GM19463 (cell line): Measurements from ENCODE around the gene SPATA13.
"Not testable (repeated sequence)": the region's sequence is repeated elsewhere in the genome, so short reads cannot be mapped to it uniquely, and the experiment has no call there.

Source experiments
- ATAC-seq: cut with Tn5 transposase; IDR thresholded peaks from one replicate; pipeline ENCODE4 v1.9.1; 2021; ENCODE audit warnings: mild to moderate bottlenecking, moderate library complexity; ENCODE audit not compliant: unreplicated experiment

SPATA13 gene

GRCh38 chr13:24308068-24308445, 147.5 kb downstream of the SPATA13 start:
- no peak for ATAC-seq

- no peak for ATAC-seq
Measured at GRCh38 chr13:24308488-24309020, 148.0 kb downstream of the SPATA13 start.

GRCh38 chr13:24309300-24309699, 148.8 kb downstream of the SPATA13 start, which contains the start of gene C1QTNF9:
Gene C1QTNF9 (plus strand): TSS chr13:24309580. CDS start chr13:24316004, 6,424 bp downstream.
- ATAC-seq, result not testable (repeated sequence)

- ATAC-seq, result no peak
Measured at GRCh38 chr13:24313439-24313838, 152.9 kb downstream of the SPATA13 start.

GRCh38 chr13:24317835-24318234, 157.3 kb downstream of the SPATA13 start:
- ATAC-seq, result not testable (repeated sequence)

GRCh38 chr13:24318878-24319277, 158.4 kb downstream of the SPATA13 start:
- not testable (repeated sequence) for ATAC-seq

GRCh38 chr13:24319641-24320040, 159.1 kb downstream of the SPATA13 start:
- ATAC-seq, result not testable (repeated sequence)

- ATAC-seq, result not testable (repeated sequence)
Measured at GRCh38 chr13:24321416-24321815, 160.9 kb downstream of the SPATA13 start.

- not testable (repeated sequence) for ATAC-seq
Measured at GRCh38 chr13:24322470-24322869, 161.9 kb downstream of the SPATA13 start.

GRCh38 chr13:24323036-24323738, 162.7 kb downstream of the SPATA13 start:
- no peak for ATAC-seq

GRCh38 chr13:24323739-24324075, 163.2 kb downstream of the SPATA13 start:
- ATAC-seq, result no peak

GRCh38 chr13:24327598-24327997, 167.1 kb downstream of the SPATA13 start:
- ATAC-seq, result not testable (repeated sequence)

- no peak for ATAC-seq
Measured at GRCh38 chr13:24328145-24328544, 167.6 kb downstream of the SPATA13 start.

- no peak for ATAC-seq
Measured at GRCh38 chr13:24338721-24339120, 178.2 kb downstream of the SPATA13 start.

GRCh38 chr13:24339937-24340607, 179.6 kb downstream of the SPATA13 start:
- ATAC-seq, result no peak

- ATAC-seq, result no peak
Measured at GRCh38 chr13:24340608-24340955, 180.1 kb downstream of the SPATA13 start.

- ATAC-seq, result no peak
Measured at GRCh38 chr13:24341439-24341838, 180.9 kb downstream of the SPATA13 start.

GRCh38 chr13:24348385-24348784, 187.9 kb downstream of the SPATA13 start:
- ATAC-seq, result no peak

- ATAC-seq, result no peak
Measured at GRCh38 chr13:24348797-24349515, 188.4 kb downstream of the SPATA13 start.

- not testable (repeated sequence) for ATAC-seq
Measured at GRCh38 chr13:24349778-24350664, 189.5 kb downstream of the SPATA13 start.

GRCh38 chr13:24351423-24351822, 190.9 kb downstream of the SPATA13 start:
- ATAC-seq, result no peak
